Esophagus muscularis mucosa (tissue), 4 donors: ENCODE measurements around the gene CALML4. TPM values are rescaled to one million over a fixed set of nuclear protein-coding genes. Genes with fewer than 3 reads are reported as not detected.

ENCODE experiments used
- DNase-seq: peaks from one replicate; pipeline ENCODE4 v3.0.0-alpha.2; 2017; ENCODE audit errors: extremely low spot score
- H3K27ac ChIP-seq, 4 donors: fragments of 200-600 bp; sonication (generic); replicated peaks in 1 of 4; 1 replicate in 3 of 4; 2 replicates in 1 of 4; pipeline ENCODE4 v1.5.1; 2016 to 2019; ENCODE audit warnings: mild to moderate bottlenecking in 1 of 4
- H3K27me3 ChIP-seq, 4 donors: fragments of 200-600 bp; sonication (generic); one replicate each; pipeline versions ENCODE4 v1.5.1 to v1.6.0; 2016 to 2019
- H3K36me3 ChIP-seq, 4 donors: fragments of 200-600 bp; sonication (generic); one replicate each; pipeline ENCODE4 v1.5.1; 2016 to 2019
- H3K4me1 ChIP-seq, 4 donors: fragments of 200-600 bp; sonication (generic); one replicate each; pipeline ENCODE4 v1.5.1; 2016 to 2019
- H3K4me3 ChIP-seq, 4 donors: fragments of 200-600 bp; sonication (generic); 1 replicate in 2 of 4; 2 replicates in 2 of 4; pipeline ENCODE4 v1.5.1; 2016 to 2019; ENCODE audit warnings: mild to moderate bottlenecking in 4 of 4, moderate library complexity in 1 of 4
- H3K9me3 ChIP-seq, 4 donors: fragments of 200-600 bp; sonication (generic); 1 replicate in 3 of 4; 2 replicates in 1 of 4; pipeline ENCODE4 v1.5.1; 2016 to 2019
- EP300 ChIP-seq: sonication (generic); formaldehyde crosslinking; IDR thresholded peaks from one replicate; pipeline ENCODE4 v1.6.1; 2017; ENCODE audit warnings: antibody characterized with exemption
- POLR2A ChIP-seq: fragments of 450-650 bp; IDR thresholded peaks from one replicate; pipeline ENCODE4 v1.6.1; 2017; ENCODE audit warnings: antibody characterized with exemption, moderate library complexity, mild to moderate bottlenecking, low read depth
- POLR2AphosphoS5 ChIP-seq, 2 donors: sonication (generic); formaldehyde crosslinking; IDR thresholded peaks; one replicate each; pipeline ENCODE4 v1.6.1; 2017; ENCODE audit warnings: antibody characterized with exemption in 2 of 2
- WGBS: methylation state at CpG from one replicate; pipeline ENCODE4 v1.1.5; 2018; 5-methylcytosine and 5-hydroxymethylcytosine counted together
- intact Hi-C: fragments of 100-400 bp; cut with DNase I; formaldehyde crosslinking; loops from one replicate; pipeline ENCODE4 v1.15.1; 2023
- total RNA-seq, 4 donors: library from RNA; depleted of rRNA; stranded (reverse); fragments of >200 nt; gene quantifications; one replicate each; pipeline versions ENCODE4 v1.1.0 to v1.2.1, GENCODE V29; 2016
- TF ChIP-seq, protein P1 (sequence below), 3 experiments: fragments of 200-600 bp in 2 of 3; fragments of 450-650 bp in 1 of 3; sonication (generic) in 2 of 3; IDR thresholded peaks; one replicate each; pipeline ENCODE4 v1.5.1; 2017 to 2019; ENCODE audit warnings: antibody characterized with exemption in 3 of 3, mild to moderate bottlenecking in 2 of 3, moderate library complexity in 1 of 3

Gene CALML4
- total RNA-seq, 4 donors from 2014 or later, result 14.2 to 45.8 (median 32.1) TPM

DNA sequence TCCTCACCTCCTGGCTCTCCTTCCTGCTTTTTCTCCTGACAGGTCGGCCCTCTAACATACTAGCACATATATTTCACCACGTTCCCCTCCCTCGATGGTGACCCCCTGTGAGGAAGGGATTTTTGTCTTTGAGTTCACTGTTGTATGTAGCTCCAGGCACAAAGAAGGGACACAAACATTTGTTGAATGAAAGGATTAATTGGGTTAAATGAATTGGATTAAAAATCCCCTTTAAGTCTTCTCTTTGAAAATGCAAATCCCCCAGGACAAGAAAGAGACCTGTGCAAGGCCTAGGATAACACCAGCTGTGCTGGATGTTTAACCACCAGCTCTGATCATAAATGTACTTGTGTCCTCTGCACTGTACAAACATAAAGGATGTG, 3.3 kb downstream of the CALML4 start:
- no peak for TF ChIP-seq POLR2AphosphoS5 (IDR thresholded peaks at IDR 0.05)
- Histone ChIP-seq H3K36me3 (peaks cover 0 to 12% (median 3%) of the 10 kb centered on the region in 4 donors), H3K4me1 (peaks cover 30 to 94% (median 75%) of the 10 kb centered on the region in 4 donors), H3K9me3 (no peaks in the 10 kb centered on the region), H3K4me3 (no peak overlapping the region), H3K27me3 (no peaks in the 10 kb centered on the region), H3K27ac (no peak overlapping the region)
- intact Hi-C loops, result no loop called here
- no peak for DNase-seq
- 60% methylated on average over 3 of the region's 3 CpGs for WGBS

DNA sequence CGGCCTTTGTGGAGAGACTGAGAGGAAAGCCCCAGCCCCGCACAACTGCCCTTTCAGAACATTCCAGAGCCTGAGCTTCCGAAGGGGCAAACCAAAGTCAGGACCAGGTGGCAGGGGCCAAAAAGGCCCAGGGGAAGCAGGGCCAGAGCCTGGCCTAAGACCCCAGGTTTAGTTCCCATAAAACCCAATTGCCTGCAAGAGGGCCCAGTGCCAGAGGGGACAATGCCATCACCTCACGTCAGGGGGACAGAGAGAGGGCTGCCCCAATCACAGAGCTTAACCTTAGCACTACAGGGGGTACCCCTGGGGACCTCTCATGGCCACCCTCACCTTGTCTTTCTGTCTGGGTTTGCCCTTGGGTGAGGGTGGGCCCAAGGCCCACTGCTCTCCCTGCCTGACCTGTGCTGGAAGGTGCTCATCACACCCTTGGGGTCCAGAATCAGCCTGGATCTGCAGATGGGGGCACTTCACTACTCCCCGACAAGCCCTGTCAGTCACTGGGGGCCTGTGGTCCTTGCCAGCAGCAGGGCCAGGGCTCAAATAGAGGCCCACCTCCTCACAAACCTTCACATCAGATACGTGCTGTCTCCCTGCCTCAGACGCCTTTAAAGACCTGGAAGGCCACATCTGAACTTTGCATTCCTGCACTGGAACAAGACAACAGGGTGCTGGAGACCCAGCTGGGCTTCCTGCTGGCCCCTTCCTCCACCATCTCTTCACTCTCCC, 3.8 kb downstream of the CALML4 start:
- intact Hi-C loops, result no loop called here
- peak; percentile 70 for DNase-seq
- Histone ChIP-seq H3K4me3 (no peak overlapping the region), H3K9me3 (no peaks in the 10 kb centered on the region), H3K4me1 (peaks cover 29 to 96% (median 73%) of the 10 kb centered on the region in 4 donors), H3K27me3 (no peaks in the 10 kb centered on the region), H3K27ac (peak overlapping the region in 2 of 4 donors; percentile 27 to 48), H3K36me3 (peaks cover 0 to 12% (median 3%) of the 10 kb centered on the region in 4 donors)
- 89% methylated on average over 3 of the region's 7 CpGs for WGBS
- TF ChIP-seq POLR2A (no peak), EP300 (no peak), POLR2AphosphoS5 (IDR thresholded peaks at IDR 0.05) (no peak)
- TF ChIP-seq, protein P1, sequence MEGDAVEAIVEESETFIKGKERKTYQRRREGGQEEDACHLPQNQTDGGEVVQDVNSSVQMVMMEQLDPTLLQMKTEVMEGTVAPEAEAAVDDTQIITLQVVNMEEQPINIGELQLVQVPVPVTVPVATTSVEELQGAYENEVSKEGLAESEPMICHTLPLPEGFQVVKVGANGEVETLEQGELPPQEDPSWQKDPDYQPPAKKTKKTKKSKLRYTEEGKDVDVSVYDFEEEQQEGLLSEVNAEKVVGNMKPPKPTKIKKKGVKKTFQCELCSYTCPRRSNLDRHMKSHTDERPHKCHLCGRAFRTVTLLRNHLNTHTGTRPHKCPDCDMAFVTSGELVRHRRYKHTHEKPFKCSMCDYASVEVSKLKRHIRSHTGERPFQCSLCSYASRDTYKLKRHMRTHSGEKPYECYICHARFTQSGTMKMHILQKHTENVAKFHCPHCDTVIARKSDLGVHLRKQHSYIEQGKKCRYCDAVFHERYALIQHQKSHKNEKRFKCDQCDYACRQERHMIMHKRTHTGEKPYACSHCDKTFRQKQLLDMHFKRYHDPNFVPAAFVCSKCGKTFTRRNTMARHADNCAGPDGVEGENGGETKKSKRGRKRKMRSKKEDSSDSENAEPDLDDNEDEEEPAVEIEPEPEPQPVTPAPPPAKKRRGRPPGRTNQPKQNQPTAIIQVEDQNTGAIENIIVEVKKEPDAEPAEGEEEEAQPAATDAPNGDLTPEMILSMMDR (IDR thresholded peaks at IDR 0.05), result no peak

DNA sequence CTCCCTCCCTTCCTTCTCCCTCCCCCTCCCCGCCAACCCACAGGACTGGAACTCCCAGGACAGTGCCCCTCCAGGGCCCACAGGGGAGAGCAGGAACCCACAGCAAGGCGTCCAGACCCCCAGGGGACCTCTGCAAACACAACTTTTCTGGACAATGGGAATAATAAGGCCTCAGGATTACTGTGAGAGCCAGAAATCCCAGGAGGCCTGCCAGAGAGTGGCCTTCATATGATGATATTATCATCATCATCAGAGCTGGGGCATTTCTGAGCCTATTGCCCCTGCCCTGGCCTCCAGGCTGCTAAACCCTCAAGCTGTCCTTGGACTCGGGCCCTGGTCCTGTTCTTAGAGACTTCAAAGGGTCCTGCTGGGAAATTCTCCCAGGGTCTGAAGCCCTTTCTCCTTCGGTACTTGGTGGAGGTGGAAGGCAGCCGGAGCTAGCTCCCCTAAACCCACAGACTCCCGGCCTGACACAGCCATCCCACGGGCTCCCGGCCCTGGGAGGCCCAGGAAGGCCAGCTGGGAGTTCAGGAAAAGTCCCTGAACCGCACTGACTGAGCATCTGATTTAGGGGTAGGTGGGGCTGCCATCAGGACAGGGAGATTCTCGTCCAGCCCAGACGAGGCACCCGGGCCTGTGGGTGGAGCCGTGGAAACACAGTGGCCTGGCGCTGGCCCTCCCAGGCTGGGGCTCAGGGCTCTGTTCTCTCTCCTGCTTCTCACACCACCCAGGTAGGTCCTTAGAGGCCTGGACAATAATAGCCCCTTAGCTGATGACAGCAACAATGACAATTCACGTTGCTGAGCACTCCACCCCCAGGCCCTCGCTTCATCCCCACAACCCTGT, 4.9 kb downstream of the CALML4 start:
- TF ChIP-seq POLR2AphosphoS5 (IDR thresholded peaks at IDR 0.05) (no peak), EP300 (no peak), POLR2A (no peak)
- TF ChIP-seq, protein P1 (IDR thresholded peaks at IDR 0.05), result no peak
- WGBS, result 65% methylated on average over 14 of the region's 16 CpGs
- H3K27ac ChIP-seq, result peak overlapping the region in 3 of 4 donors; percentile 42 to 48 (median 45)
- no peaks in the 10 kb centered on the region for H3K9me3 ChIP-seq
- H3K36me3 ChIP-seq, result peaks cover 0 to 19% (median 3%) of the 10 kb centered on the region in 4 donors
- H3K4me3 ChIP-seq, result no peak overlapping the region
- no peaks in the 10 kb centered on the region for H3K27me3 ChIP-seq
- DNase-seq, result peak; percentile 68
- peaks cover 18 to 91% (median 67%) of the 10 kb centered on the region in 4 donors for H3K4me1 ChIP-seq
- intact Hi-C loops, result no loop called here

DNA sequence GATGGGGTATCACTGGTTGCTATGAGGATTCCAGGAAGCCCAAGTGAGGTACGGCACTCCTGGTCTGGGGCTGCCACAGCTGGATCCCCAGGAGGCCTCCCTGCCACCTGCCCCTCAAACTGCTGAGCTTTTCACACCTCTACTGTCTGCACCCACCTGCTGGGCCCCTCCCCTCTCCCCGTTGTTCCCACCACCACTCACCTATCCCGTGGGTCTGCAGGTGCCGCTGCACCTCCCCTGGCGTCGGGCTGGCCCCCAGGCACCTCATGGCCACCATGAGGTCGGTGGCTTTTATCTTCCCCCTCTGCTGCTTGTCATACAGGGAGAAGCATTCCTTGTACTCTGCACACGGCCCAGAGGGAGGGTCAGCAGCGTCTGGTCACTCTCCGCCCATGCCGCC, 5.8 kb downstream of the CALML4 start:
- intact Hi-C loops, result no loop called here
- H3K27me3 ChIP-seq, result no peaks in the 10 kb centered on the region
- no peak overlapping the region for H3K4me3 ChIP-seq
- DNase-seq, result peak; percentile 68
- TF ChIP-seq POLR2A, result no peak
- no peak for TF ChIP-seq POLR2AphosphoS5 (IDR thresholded peaks at IDR 0.05)
- no peak for TF ChIP-seq EP300
- TF ChIP-seq, protein P1 (IDR thresholded peaks at IDR 0.05), result no peak
- H3K36me3 ChIP-seq, result peaks cover 0 to 19% (median 3%) of the 10 kb centered on the region in 4 donors
- 76% methylated on average over 9 of the region's 11 CpGs for WGBS
- no peaks in the 10 kb centered on the region for H3K9me3 ChIP-seq
- peaks cover 12 to 89% (median 65%) of the 10 kb centered on the region in 4 donors for H3K4me1 ChIP-seq
- peak overlapping the region in 1 of 4 donors; percentile 25 for H3K27ac ChIP-seq
